ENCODE data around the gene DNAH17.

DNA sequence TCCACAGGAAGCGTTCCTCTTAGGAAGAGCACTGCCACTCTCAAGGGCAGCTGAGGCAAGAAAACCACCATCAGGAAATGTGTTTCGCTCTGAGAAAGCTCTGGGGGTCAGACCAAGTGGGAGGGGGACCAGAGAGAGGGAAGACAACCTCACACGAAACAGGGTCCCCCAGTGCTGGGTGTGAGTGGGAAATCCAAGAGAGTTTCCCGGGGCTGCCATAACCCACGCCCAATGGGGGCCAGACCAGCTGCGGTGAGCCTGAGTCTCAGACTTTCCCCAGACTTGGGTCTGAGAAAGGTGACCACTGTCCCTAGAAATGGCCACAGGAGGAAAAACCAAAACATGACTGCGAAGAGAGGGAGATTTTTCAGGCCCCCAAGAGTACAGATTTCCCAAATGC lies 14.5 kb downstream of the DNAH17 start:
- TF ChIP-seq, protein P1, sequence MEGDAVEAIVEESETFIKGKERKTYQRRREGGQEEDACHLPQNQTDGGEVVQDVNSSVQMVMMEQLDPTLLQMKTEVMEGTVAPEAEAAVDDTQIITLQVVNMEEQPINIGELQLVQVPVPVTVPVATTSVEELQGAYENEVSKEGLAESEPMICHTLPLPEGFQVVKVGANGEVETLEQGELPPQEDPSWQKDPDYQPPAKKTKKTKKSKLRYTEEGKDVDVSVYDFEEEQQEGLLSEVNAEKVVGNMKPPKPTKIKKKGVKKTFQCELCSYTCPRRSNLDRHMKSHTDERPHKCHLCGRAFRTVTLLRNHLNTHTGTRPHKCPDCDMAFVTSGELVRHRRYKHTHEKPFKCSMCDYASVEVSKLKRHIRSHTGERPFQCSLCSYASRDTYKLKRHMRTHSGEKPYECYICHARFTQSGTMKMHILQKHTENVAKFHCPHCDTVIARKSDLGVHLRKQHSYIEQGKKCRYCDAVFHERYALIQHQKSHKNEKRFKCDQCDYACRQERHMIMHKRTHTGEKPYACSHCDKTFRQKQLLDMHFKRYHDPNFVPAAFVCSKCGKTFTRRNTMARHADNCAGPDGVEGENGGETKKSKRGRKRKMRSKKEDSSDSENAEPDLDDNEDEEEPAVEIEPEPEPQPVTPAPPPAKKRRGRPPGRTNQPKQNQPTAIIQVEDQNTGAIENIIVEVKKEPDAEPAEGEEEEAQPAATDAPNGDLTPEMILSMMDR (IDR thresholded peaks at IDR 0.05): no peak
- TF ChIP-seq POLR2A (IDR thresholded peaks at IDR 0.05): no peak

All from lower leg skin (tissue), 3 donors.